Spleen (tissue), 7 donors: Measurements from ENCODE around the gene SLC28A3.

Experiments
- CTCF ChIP-seq, 11 experiments: fragments of 200-600 bp in 7 of 11; fragments of 450-650 bp in 4 of 11; sonication (generic) in 4 of 11; IDR thresholded peaks in 8 of 11; conservative IDR thresholded peaks in 3 of 11; 1 replicate in 7 of 11; 2 replicates in 4 of 11; pipeline versions ENCODE4 v1.4.0 to v1.8.0; 2016 to 2021; ENCODE audit warnings: antibody characterized with exemption in 11 of 11, inconsistent platforms in 4 of 11, mild to moderate bottlenecking in 1 of 11
- POLR2A ChIP-seq, 3 donors: fragments of 450-650 bp; IDR thresholded peaks; one replicate each; pipeline ENCODE4 v1.5.1; 2017; ENCODE audit warnings: antibody characterized with exemption in 3 of 3, mild to moderate bottlenecking in 1 of 3
- POLR2AphosphoS5 ChIP-seq, 3 donors: sonication (generic); formaldehyde crosslinking; IDR thresholded peaks; one replicate each; pipeline ENCODE4 v1.5.1; 2017; ENCODE audit warnings: antibody characterized with exemption in 3 of 3
- donor health status: DM: no; HTN: no; CAD: no; lungs with moderate emphysema.
- donor health status: DM: no; HTN: no; CAD: no.
- donor health status: DM: no; HTN: no; CAD: no.

- no peak for TF ChIP-seq CTCF (IDR thresholded peaks at IDR 0.05 in 8 of 11, conservative IDR thresholded peaks at IDR 0.05 in 3 of 11)
- no peak for TF ChIP-seq POLR2AphosphoS5 (IDR thresholded peaks at IDR 0.05)
- TF ChIP-seq POLR2A (IDR thresholded peaks at IDR 0.05): no peak
Observed at GRCh38 chr9:84382720-84383119, 42.2 kb upstream of the SLC28A3 start.
